AG04450 (cell line): ENCODE results near the gene CASK. TPM values are rescaled to one million over a fixed set of nuclear protein-coding genes. Genes with fewer than 3 reads are reported as not detected.

Experiments
- CTCF ChIA-PET: fragments of 300-600, 350-600 bp; formaldehyde crosslinking; extraction: SDS; loops from one replicate; lab custom pipeline; 2022; ENCODE audit warnings: antibody characterized with exemption, inconsistent platforms; lab: Charles Lee
- POLR2A ChIA-PET: fragments of 350-600 bp; formaldehyde crosslinking; extraction: SDS; loops from one replicate; lab custom pipeline; 2021; ENCODE audit warnings: antibody characterized with exemption, inconsistent platforms; lab: Yijun Ruan, JAX
- DNase-seq: peaks from one replicate; pipeline ENCODE4 v3.0.0-alpha.2; 2011; ENCODE audit warnings: low read depth, low spot score
- H3K27ac ChIP-seq: one replicate; pipeline ENCODE4 v1.5.1; 2012; ENCODE audit warnings: low read depth, low read length, control low read depth
- H3K27me3 ChIP-seq: one replicate; pipeline ENCODE4 v1.6.0; 2012; ENCODE audit warnings: low read length; ENCODE audit not compliant: control insufficient read depth, insufficient read depth
- H3K4me3 ChIP-seq: 2 replicates; pipeline ENCODE4 v1.5.1; 2011; ENCODE audit warnings: mild to moderate bottlenecking, low read depth, low read length, control low read depth
- H3K9me3 ChIP-seq: 2 replicates; pipeline ENCODE4 v1.5.1; 2012; ENCODE audit warnings: low read length; ENCODE audit not compliant: control insufficient read depth, insufficient read depth
- CTCF ChIP-seq: IDR thresholded peaks from 2 replicates; pipeline ENCODE4 v1.5.1; 2011; ENCODE audit warnings: low read depth, low read length, control low read depth, inconsistent platforms
- polyA plus RNA-seq: library from polyadenylated mRNA; depleted of rRNA; stranded (reverse); fragments of >200 nt; gene quantifications from 2 replicates; pipeline ENCODE4 v1.2.3, GENCODE V29; 2011

CASK gene
- polyA plus RNA-seq, 1 experiment = 30.0 TPM

GRCh38 chrX:41664908-41665307, 258.4 kb downstream of the CASK start:
- no peak overlapping the region for H3K27ac ChIP-seq

GRCh38 chrX:41664375-41664901, 258.9 kb downstream of the CASK start:
- no peak for DNase-seq
- POLR2A ChIA-PET = no interaction called here

More at GRCh38 chrX:41664908-41665307, 258.4 kb downstream of the CASK start:
- ChIA-PET CTCF (no interaction called here), POLR2A (no interaction called here)
- no peak for TF ChIP-seq CTCF
- Histone ChIP-seq H3K9me3 (no peaks in the 10 kb centered on the region), H3K27me3 (no peaks in the 10 kb centered on the region), H3K4me3 (no peak overlapping the region)
- DNase-seq = no peak

GRCh38 chrX:41661366-41662095, 261.8 kb downstream of the CASK start:
- H3K27ac ChIP-seq = no peak overlapping the region
- no peak for TF ChIP-seq CTCF
- H3K9me3 ChIP-seq = no peaks in the 10 kb centered on the region
- H3K4me3 ChIP-seq = no peak overlapping the region
- ChIA-PET POLR2A (no interaction called here), CTCF (no interaction called here)
- no peaks in the 10 kb centered on the region for H3K27me3 ChIP-seq
- DNase-seq = no peak

More at GRCh38 chrX:41664375-41664901, 258.9 kb downstream of the CASK start:
- no peaks in the 10 kb centered on the region for H3K9me3 ChIP-seq
- H3K27me3 ChIP-seq = no peaks in the 10 kb centered on the region
- CTCF ChIA-PET = no interaction called here
- no peak overlapping the region for H3K27ac ChIP-seq
- no peak for TF ChIP-seq CTCF
- no peak overlapping the region for H3K4me3 ChIP-seq

GRCh38 chrX:41655631-41656030, 267.7 kb downstream of the CASK start:
- H3K4me3 ChIP-seq = no peak overlapping the region
- H3K27me3 ChIP-seq = no peaks in the 10 kb centered on the region
- TF ChIP-seq CTCF = no peak
- no peak for DNase-seq
- no peak overlapping the region for H3K27ac ChIP-seq
- ChIA-PET POLR2A (no interaction called here), CTCF (no interaction called here)
- H3K9me3 ChIP-seq = no peaks in the 10 kb centered on the region

- no peak overlapping the region for H3K27ac ChIP-seq
- no peak for TF ChIP-seq CTCF
- CTCF ChIA-PET = no interaction called here
Measured at GRCh38 chrX:41655101-41655500, 268.3 kb downstream of the CASK start.

More at GRCh38 chrX:41655101-41655500, 268.3 kb downstream of the CASK start:
- DNase-seq = no peak
- Histone ChIP-seq H3K27me3 (no peaks in the 10 kb centered on the region), H3K9me3 (no peaks in the 10 kb centered on the region), H3K4me3 (no peak overlapping the region)
- POLR2A ChIA-PET = no interaction called here
